Cerebellar cortex (tissue), 1 donor: Measurements from ENCODE around the gene HTR7.
"Not testable (repeated sequence)": the region's sequence is repeated elsewhere in the genome, so short reads cannot be mapped to it uniquely, and the experiment has no call there.

ENCODE experiments used
- DNase-seq: peaks from one replicate; pipeline ENCODE4 v3.0.0-alpha.2; 2015; ENCODE audit warnings: low spot score

Gene HTR7

DNA sequence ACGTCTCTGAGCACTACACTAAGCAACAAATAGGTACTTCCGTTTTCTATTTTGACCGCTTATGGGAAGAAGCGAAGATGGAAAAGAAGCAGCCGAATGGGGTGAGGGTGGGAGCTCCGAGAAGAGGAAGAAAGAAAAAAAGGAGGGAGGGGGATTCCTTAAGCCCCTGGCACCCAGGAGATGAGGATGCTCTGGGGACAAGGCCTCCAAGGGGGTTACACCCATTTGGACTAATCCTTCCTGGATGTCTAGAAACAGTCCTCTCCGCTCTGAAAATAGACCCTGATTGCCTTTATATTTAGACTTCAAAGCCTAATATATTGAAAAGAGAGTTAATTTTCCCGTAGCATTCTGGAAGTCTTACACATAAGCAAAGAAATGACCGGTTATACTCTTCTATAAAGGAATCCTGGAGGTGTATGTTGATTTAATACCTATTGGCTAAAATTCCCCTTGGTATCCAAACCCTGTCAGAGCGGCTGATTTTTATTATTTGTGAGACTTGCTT lies 676 bp upstream of the HTR7 start:
- no peak for DNase-seq

DNA sequence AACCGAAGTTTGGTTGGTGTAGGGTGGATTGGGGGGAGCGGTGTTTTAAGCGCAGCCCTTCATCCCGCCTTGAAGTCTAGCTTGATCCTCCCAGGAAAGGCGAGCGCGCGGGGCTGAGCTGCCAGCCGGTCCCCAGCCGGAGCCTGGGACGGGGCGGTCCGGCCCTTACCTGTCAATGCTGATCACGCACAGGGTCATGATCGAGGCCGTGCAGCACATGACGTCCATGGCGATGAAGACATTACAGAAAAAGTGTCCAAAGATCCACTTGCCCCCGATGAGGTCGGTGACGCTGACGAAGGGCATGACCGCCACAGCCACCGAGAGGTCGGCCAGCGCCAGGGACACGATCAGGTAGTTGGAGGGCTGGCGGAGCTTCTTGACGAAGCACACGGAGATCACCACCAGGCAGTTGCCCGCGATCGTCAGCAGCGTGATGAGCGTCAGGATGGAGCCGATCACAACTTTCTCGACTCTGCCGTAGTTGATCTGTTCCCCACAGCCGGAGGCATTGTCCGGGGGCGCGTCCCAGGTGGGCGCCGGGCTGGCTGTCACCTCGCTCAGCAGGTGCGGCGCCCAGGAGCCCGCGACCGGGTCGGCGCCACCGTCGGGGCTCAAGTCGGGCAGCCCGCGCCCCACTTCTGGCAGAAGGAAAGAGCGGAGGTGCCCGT lies 740 bp downstream of the HTR7 start:
- no peak for DNase-seq

DNA sequence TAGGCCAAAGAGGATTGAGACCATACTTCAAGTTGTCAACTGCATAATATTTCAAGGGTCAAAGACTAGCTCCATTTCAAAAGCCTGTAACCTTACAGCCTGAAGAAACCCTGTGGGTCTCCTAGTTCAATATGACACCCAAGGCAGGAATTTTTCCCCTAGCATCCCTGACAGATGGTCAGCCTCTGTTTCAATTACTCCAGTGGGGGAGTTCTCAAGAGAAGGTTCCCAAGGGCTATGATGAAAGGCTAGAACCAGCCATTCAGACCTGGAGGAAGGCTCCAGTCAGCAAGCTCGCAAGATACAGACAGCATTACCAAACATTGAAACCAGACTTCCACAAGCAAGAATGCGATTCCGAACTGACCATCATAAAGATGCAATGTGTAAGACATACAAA lies 1.6 kb downstream of the HTR7 start:
- no peak for DNase-seq

DNA sequence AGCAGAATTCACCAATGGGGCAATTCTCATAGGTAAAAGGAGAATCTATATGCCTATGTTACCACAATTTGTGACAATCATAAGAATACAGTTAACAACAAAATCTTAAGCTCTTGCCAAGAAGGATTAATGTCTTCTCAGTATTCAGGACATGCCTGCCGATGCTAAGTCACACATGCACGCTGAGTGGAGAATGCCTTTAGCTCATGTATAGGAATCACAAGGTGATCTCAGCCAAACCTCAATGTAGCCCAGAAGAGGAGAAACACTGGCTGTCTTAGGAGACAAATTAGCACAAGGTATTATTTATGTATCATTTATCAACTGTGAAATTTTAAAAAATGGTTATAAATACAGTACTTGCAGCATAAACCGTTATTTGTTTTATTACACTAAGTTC lies 2.7 kb downstream of the HTR7 start:
- no peak for DNase-seq

DNA sequence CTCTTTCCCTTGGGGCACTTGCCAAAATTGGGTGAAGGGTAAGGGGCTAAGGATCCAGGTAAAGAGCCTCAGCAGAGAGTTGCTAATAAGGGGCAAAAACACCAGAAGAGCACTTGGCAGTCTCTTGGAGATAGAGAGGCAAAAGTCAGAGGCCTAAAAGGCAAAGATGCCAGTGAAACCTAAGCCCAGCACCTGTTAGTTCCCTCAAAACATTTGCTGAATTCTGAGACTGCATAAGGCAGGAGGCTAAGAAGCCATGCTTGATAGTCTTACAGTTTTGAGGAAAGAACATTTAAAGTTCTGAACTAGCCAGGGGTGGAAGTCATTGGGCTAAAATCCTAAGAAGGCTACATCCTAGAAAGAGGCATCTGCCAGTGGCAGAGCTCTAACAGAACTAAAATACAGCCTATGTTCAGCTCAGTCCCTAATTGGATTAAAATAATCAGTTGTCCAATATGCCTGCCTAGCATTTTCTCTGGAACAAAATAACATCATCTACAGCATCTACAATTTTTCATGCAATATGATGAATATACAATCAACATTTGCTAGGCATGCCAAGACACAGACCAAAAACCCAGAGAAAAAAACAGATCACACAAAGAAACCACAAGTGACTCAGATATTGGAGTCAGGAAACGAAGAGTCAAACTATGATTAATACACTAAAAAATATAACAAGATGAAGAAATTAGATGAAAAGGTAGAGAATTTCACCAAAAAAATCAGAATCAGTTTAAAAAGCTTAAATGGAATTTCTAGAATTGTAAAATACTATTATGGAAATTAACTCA lies 7.7 kb downstream of the HTR7 start:
- DNase-seq, result no peak

DNA sequence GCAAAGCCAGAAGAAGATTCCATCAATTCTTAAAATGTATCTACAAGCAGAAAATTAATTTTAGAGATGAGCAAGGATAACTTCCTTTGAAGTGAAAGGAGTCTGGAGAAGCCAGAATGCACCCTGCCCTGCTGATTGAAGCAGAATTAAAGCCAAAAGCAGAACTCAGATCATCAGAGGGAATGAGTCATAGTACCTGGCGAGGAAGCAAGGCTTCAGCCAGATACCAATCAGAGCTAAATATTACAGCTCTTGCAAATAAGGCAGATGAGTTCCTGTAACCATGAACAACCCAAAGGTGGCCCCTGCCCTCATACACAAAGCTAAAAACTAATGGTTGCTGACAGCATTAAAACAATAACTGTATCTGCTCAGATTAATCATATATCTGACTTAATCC lies 10.4 kb downstream of the HTR7 start:
- no peak for DNase-seq

DNA sequence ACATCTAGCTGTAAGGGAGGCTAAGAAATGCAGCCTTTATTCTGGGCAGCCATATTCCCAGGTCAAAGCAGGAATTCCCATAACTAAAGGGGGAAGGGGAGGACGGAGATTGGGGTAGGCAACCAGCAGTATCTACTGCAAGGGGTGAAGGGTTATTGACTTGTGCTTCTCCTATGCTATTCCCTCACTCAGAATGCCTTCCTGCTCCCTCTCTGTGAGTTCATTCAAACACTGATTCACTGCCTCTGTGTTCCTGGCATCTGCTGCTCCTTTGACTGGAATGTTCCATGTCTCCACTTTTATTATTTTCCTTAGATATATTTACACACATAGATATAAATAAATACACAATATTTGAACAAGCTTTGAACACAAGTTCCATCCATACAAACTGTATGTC lies 11.1 kb downstream of the HTR7 start:
- no peak for DNase-seq

DNA sequence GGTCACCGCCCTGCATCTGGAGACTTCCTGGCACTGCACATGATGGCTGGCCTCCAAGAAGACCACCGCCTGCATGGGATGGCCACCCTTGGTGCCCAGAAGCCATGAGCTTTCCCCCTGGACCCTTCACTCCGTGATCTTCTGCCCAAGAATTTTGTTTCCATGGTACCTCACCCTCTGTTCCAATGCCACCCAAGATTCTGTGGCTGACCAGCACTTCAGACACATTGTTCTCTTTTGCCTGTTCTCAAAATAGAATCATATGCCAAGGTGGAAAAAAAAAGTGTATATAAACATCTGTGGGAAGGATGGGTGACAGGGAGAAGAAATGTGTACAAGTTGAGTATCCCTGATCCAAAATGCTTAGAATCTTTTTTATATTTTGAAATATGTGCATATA lies 12.1 kb downstream of the HTR7 start:
- DNase-seq, result no peak

DNA sequence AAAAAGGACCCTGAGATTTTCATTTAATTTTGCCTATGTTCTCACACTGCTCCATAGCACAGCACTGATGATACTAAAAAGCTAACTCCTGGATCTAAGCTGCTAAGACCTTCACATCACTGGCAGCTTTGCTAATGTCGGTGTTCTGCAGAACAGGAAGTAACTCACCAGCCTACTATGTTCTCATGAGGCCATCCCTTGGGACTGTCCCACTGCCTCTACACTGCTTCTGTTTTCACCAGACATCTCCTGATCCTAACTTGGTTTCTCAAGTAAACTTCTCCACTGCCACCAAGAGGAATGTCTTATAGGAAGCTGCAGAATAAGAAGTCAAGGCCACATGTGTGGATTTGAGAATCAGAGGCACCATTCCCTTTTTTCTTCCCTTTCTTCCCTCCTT lies 15.1 kb downstream of the HTR7 start:
- DNase-seq, result no peak

DNA sequence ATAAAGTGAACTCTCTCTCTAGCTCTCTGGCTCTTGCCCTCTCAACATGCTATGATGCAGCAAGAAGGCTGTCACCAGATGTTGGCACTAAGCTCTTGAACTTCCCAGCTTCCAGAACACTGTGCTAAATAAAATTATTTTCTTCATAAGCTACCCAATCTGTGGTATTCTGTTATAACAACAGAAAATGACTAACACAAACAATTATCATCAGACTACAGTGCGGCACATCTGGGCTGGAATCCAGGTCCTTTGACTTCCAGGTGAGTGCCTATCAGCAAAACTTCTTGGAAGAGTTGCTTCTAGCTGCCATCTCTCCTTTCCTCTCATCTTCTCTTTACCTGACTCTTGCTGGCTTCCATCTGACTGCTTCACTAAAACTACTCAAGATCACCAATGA lies 20.4 kb downstream of the HTR7 start:
- DNase-seq, result no peak

DNA sequence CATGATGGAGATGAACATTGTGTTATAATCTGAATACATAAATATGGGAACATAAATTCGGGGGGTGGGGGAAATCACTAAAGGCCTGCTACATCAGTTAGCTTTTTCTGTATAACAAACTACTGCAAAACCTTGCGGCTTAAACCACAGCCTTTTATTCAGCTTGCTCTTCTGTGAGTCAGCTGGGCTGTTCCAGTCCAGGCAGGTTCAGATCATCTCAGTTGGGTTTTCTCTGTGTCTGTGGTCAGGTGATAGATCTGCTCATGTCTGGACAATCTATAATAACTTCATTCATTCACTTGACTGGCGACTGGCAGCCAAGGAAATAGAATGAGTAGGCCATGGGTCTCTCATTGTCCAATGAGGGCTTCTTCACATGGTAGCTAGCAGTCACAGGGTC lies 23.5 kb downstream of the HTR7 start:
- DNase-seq, result no peak

DNA sequence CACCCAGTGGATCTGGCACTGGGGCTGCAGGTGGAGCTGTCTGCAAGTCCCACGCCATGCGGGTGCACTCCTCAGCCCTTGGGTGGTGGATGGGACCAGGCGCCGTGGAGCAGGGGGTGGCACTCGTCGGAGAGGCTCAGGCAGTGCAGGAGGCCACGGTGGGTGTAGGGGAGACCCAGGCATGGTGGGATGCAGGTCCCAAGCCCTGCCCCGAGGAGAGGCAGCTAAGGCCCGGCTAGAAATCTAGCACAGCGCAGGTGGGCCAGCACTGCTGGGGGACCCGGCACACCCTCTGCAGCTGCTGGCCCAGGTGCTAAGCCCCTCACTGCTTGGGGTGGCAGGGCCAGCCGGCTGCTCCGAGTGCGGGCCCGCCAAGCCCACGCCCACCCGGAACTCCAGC lies 25.7 kb downstream of the HTR7 start:
- no peak for DNase-seq

DNA sequence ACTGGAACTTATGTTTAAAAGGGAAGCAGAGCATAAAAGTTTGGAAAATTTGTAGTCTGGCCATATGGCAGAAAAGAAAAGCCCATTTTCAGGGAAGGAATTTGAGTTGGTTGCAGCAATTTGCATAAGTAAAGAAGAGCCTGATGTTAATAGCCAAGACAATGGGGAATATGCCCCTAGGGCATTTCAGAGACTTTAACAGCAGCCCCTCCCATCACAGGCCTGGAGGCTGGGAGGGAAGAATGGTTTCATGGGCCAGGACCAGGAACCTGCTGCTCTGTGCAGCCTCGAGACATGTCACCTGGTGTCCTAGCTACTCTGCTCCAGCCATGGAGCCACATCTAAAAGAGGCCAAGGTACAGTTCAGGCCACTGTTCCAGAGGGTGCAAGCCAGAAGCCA lies 35.3 kb downstream of the HTR7 start:
- DNase-seq, result no peak

DNA sequence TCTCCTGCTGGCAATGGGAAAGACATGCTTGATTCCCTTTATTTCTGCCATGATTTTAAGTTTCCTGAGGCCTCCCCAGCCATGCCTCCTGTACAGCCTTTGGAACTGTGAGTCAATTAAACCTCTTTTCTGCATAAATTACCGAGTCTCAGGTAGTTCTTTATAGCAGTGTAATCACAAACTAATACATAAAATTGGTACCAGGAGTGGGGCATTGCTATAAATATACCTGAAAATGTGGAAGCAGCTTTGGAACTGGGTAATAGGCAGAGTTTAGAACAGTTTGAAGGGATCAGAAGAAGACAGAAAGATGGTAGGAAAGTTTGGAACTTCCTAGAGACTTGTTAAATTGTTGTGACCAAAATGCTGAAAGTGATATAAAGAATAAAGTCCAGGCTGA lies 36.0 kb downstream of the HTR7 start:
- not testable (repeated sequence) for DNase-seq

DNA sequence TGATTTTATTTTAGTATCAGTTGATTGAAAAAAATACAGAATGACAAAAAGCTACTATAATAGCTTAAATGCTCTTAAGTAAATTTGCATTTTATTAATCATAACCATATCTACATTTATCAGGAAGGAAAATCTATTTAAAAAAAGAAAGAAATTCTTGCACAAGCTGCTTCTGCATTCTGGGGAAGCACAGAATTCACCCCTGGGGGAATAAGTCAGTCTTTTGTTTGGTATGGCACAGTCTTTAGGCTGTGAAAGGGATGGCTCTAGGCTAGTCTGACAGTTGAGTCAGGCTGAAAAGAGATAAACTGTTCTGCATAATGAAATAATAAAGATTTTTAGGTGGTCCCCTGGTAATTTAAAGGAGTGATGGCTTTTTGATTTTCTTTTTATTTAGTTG lies 37.9 kb downstream of the HTR7 start:
- no peak for DNase-seq

DNA sequence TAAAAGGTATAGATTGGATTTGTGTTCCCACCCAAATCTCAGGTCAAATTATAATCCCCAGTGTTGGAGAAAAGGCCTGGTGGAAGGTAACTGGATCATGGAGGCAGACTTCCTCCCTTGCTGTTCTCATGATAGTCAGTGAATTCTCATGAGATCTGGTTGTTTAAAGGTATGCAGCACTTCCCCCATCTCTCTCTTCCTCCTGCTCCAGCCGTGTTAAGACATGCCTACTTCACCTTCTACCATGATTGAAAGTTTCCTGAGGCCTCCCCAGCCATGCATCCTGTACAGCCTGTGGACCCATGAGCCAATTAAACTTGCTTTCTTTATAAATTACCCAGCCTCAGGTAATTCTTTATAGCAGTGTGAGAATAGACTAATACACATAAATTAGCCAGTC lies 39.1 kb downstream of the HTR7 start:
- DNase-seq, result no peak

DNA sequence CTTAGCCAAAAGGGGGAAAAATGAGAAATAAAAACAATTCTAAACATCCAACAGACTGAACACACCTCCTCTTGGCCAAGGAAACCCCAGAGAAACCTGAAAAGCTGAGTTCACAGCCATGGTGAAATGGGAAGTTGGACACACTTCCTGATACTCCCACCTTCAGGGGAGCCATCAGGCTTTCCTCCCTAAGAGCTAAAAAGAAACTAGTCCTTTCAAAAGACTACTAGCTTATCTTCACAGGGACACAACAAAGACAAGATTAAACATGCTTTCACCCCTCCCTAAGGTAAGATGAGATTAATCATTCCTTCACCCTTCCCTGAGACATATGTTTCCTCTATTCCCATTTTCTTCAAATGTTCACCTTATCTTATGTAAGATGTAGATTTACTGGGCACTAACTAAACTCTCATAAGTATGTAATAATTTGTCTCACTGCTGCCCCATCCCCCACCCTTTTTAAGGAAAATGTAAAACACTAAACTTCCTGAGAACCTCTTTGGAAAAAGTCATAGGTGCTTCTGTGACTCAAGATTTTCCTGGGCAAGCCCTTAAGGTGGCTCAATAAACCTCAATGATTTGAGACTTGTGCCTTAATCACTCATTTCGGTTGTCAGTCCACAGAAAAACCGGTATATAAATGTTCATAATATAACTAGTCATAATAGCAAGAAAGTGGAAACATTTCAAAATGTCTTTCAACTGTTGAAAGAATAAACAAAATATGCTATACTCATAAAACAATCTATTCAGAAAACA lies 40.5 kb downstream of the HTR7 start:
- no peak for DNase-seq

DNA sequence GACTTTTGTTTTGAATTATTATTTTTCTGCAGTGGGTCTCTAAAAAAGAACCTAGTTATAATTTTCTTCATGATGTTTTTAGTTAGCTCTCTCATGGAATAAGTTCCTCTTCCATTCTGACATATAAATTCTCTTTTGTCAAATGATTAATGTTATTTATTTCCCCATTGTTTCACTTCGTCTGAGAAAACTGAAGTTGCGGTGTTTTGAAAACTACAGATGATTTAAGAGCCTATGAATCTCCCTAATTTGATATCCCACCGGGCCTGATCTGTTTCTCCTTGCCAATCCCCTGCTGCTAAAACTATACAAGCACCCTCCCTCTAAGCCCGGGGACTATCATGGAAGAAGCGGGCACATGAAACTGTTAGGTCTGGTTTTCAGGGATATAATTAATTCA lies 41.4 kb downstream of the HTR7 start:
- no peak for DNase-seq

DNA sequence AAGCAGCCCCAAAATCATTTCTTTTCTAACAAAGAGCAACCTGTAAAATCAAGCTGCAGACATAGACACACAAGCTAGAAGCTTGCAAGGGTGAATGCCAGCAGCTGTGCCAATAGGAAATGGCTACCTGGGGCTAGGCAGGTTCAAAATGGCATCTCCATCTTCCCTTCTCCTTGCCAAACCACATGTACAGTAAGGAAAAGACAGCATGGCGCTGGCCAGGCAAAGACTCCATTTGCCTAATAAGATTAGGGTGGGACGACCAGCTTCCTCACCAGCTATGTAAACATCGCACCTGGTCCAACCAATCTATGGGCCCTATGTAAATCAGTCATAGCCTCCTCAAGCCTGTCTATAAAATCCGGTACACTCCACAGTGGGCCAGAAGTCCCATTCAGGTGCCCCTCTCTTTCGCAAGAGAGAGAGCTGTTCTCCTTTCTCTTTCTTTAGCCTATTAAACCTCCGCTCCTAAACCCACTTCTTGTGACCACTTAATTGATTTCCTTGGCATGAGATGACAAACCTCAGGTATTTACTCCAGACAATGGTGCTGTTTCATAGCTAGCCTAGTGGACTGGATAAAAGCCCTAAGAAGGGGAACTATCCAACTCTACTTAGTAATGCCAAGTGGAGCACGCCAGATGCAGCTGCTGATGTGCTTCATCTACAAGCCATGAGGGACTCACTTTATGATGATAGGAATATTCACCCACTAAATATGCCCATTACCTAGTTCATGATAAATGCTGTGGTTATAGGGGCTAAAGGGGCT lies 44.1 kb downstream of the HTR7 start:
- no peak for DNase-seq

DNA sequence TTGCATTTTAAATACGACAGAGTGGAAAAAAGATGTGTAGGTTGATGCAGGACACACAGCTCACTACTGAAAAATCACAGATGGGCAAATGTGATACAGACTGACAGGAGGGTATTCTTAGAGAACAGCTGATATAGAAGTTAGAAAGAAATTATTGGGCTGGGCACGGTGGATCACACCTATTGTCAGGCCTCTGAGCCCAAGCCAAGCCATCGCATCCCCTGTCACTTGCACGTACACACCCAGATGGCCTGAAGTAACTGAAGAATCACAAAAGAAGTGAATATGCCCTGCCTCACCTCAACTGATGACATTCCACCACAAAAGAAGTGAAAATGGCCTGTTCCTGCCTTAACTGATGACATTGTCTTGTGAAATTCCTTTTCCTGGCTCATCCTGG lies 50.7 kb downstream of the HTR7 start:
- DNase-seq, result not testable (repeated sequence)

DNA sequence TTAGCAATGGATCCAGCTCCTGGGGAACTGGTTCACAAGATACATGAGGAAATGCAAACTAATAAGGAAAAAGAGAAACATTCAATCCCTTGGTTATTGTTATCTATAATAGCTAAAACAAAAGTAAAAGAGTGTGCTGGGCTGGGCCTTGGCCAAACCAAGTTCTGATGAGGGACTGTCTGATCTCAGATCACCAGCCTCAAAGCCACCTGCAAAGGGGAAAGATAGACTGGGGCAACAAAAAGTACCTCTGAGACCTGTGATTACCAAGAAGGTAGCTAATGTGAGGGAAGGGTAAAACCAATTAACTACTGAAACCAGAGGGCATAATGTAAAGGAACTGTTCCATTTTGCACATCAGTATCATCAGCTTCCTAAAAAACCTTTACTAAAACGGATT lies 51.2 kb downstream of the HTR7 start:
- DNase-seq, result no peak

DNA sequence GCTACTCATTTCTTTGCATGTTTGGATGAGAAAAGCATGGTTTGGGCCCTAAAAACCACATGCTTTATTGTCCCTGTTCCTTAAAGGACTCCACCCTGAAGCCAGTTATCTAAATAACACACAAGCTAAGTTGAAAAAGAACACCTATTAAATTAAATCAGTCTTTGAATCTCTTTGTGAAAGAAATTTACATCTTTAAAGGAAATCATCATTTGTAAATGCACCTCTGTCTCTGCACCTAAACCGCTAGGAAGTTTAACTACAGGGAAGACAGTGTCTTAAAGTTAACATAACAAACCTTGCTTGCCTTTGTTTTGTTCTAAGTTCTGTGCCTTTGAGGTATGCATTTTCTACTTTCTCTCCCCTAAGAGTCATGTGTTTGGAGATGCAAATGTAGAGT lies 52.6 kb downstream of the HTR7 start:
- DNase-seq, result no peak
